ENCODE results near the gene SMC2. TPM values are rescaled to one million over a fixed set of nuclear protein-coding genes. Genes with fewer than 3 reads are reported as not detected.
A peak's percentile ranks its signal among the peaks of the same experiment; 100 is the strongest.

Gene SMC2
- total RNA-seq, 2 donors from 2014 or later: 32.3 to 32.5 TPM

DNA sequence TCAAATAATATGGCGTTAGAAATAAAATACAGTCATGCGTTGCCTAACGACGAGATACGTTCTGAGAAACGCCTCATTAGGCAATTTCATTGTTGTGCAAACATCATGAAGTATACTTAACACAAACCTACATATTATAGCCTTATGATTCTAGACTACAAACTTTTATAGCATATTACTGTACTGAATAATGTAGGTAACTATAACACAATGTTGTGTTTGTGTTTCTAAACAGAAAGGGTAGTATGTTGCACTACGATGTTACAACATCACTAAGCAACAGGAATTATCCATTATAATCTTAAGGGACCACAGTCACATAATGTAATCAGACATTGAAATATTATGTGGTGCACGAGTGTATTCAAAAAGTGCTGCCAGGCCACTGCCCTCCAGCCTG lies 3.0 kb upstream of the SMC2 start:
- Histone ChIP-seq H3K4me1 (ENCODE audit: control insufficient read depth, insufficient read depth, low read length) (no peaks in the 10 kb centered on the region), H3K27me3 (ENCODE audit: control insufficient read depth, insufficient read depth, low read length, poor library complexity, severe bottlenecking) (no peaks in the 10 kb centered on the region), H3K9me3 (ENCODE audit: control insufficient read depth, low read length) (no peaks in the 10 kb centered on the region), H3K9ac (ENCODE audit: extremely low read depth, low read length, poor library complexity, severe bottlenecking) (no peak overlapping the region), H3K36me3 (ENCODE audit: control insufficient read depth, insufficient read depth, low read length) (no peaks in the 10 kb centered on the region), H3K27ac (ENCODE audit: low read depth, low read length) (no peak overlapping the region), H3K4me3 (ENCODE audit: low read length) (no peak overlapping the region)
- Mint-ChIP-seq H3K27me3 (ENCODE audit: insufficient read depth) (no peaks in the 10 kb centered on the region), H3K4me1 (peaks cover 8% of the 10 kb centered on the region), H3K4me3 (no peak overlapping the region), H3K9me3 (no peaks in the 10 kb centered on the region), H3K36me3 (ENCODE audit: low read depth) (no peaks in the 10 kb centered on the region), H3K27ac (no peak overlapping the region)
- TF ChIP-seq, protein P1, sequence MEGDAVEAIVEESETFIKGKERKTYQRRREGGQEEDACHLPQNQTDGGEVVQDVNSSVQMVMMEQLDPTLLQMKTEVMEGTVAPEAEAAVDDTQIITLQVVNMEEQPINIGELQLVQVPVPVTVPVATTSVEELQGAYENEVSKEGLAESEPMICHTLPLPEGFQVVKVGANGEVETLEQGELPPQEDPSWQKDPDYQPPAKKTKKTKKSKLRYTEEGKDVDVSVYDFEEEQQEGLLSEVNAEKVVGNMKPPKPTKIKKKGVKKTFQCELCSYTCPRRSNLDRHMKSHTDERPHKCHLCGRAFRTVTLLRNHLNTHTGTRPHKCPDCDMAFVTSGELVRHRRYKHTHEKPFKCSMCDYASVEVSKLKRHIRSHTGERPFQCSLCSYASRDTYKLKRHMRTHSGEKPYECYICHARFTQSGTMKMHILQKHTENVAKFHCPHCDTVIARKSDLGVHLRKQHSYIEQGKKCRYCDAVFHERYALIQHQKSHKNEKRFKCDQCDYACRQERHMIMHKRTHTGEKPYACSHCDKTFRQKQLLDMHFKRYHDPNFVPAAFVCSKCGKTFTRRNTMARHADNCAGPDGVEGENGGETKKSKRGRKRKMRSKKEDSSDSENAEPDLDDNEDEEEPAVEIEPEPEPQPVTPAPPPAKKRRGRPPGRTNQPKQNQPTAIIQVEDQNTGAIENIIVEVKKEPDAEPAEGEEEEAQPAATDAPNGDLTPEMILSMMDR (conservative IDR thresholded peaks at IDR 0.05): no peak
- WGBS, 2 experiments (ENCODE audit: insufficient coverage in 1 of 2, insufficient read length in 1 of 2): 94 to 96% methylated on average over 6 to 7 of the region's 8 CpGs
- DNase-seq: no peak

DNA sequence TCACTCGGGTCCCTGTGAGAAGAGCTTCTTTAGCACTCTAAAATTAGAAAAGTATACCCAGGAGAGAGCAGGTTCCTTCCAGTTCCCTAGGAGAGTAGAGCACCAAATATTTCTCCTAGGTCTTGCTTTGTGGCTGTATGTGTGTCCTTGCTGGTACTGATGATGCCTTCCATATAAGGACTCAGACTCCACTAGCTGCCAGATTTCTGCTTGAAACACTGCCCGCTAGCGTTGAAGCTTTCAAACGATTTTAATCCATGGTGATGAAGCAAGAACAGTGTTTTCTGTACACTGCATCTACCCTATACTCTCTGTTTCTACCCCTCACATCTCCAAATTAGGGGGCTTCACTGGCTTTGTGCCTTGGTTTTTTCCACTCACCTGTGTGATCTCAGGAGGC lies 2.4 kb upstream of the SMC2 start:
- Histone ChIP-seq H3K9ac (ENCODE audit: extremely low read depth, low read length, poor library complexity, severe bottlenecking) (no peak overlapping the region), H3K4me1 (ENCODE audit: control insufficient read depth, insufficient read depth, low read length) (no peaks in the 10 kb centered on the region), H3K4me3 (ENCODE audit: low read length) (no peak overlapping the region), H3K36me3 (ENCODE audit: control insufficient read depth, insufficient read depth, low read length) (no peaks in the 10 kb centered on the region), H3K27ac (ENCODE audit: low read depth, low read length) (no peak overlapping the region), H3K9me3 (ENCODE audit: control insufficient read depth, low read length) (no peaks in the 10 kb centered on the region), H3K27me3 (ENCODE audit: control insufficient read depth, insufficient read depth, low read length, poor library complexity, severe bottlenecking) (no peaks in the 10 kb centered on the region)
- TF ChIP-seq, protein P1 (conservative IDR thresholded peaks at IDR 0.05): peak; percentile 41
- Mint-ChIP-seq H3K9me3 (no peaks in the 10 kb centered on the region), H3K4me1 (peaks cover 8% of the 10 kb centered on the region), H3K27me3 (ENCODE audit: insufficient read depth) (no peaks in the 10 kb centered on the region), H3K27ac (no peak overlapping the region), H3K36me3 (ENCODE audit: low read depth) (peaks cover 3% of the 10 kb centered on the region), H3K4me3 (no peak overlapping the region)
- DNase-seq: no peak
- WGBS, 2 experiments (ENCODE audit: insufficient coverage in 1 of 2, insufficient read length in 1 of 2): 85 to 93% methylated on average over 3 to 4 of the region's 4 CpGs

DNA sequence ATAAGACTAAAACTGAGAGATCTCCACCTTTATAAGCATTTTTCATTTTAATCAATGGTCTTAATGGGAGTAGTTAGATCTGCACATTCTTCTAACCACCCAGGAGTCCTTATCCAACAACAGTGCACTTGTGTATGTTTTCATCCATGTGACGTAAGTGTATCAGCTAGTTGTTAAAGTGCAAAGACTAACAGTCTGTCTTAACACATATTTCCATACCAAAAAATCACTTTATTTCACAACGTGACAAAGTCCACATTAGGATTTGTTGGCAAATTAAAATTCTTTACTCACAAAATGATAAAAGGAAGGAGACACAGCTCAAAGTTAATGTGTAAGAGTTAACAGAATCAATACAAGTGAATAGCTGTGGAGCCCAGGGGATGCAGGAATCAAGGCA lies 1.9 kb upstream of the SMC2 start:
- Mint-ChIP-seq H3K4me3 (no peak overlapping the region), H3K27ac (no peak overlapping the region)

More for the DNA sequence above, 1.9 kb upstream of the SMC2 start:
- Histone ChIP-seq H3K36me3 (ENCODE audit: control insufficient read depth, insufficient read depth, low read length) (no peaks in the 10 kb centered on the region), H3K27me3 (ENCODE audit: control insufficient read depth, insufficient read depth, low read length, poor library complexity, severe bottlenecking) (no peaks in the 10 kb centered on the region), H3K9ac (ENCODE audit: extremely low read depth, low read length, poor library complexity, severe bottlenecking) (no peak overlapping the region), H3K9me3 (ENCODE audit: control insufficient read depth, low read length) (no peaks in the 10 kb centered on the region), H3K27ac (ENCODE audit: low read depth, low read length) (no peak overlapping the region), H3K4me1 (ENCODE audit: control insufficient read depth, insufficient read depth, low read length) (no peaks in the 10 kb centered on the region), H3K4me3 (ENCODE audit: low read length) (no peak overlapping the region)
- Mint-ChIP-seq H3K27me3 (ENCODE audit: insufficient read depth) (no peaks in the 10 kb centered on the region), H3K36me3 (ENCODE audit: low read depth) (peaks cover 5% of the 10 kb centered on the region), H3K9me3 (no peaks in the 10 kb centered on the region), H3K4me1 (peaks cover 8% of the 10 kb centered on the region)
- TF ChIP-seq, protein P1 (conservative IDR thresholded peaks at IDR 0.05): no peak
- WGBS, 2 experiments (ENCODE audit: insufficient coverage in 1 of 2, insufficient read length in 1 of 2): 94% methylated on average over 2 of the region's 2 CpGs; no CpG with 5 or more reads in 1 of the 2 experiments
- no peak for DNase-seq

All from endodermal cell (in vitro differentiated cells).